HG03097 (cell line): Measurements from ENCODE around the gene ADK.
A peak's percentile ranks its signal among the peaks of the same experiment; 100 is the strongest.
"Not testable (repeated sequence)": the region's sequence is repeated elsewhere in the genome, so short reads cannot be mapped to it uniquely, and the experiment has no call there.

ENCODE experiments used
- ATAC-seq: cut with Tn5 transposase; IDR thresholded peaks from one replicate; pipeline ENCODE4 v1.9.1; 2021; ENCODE audit not compliant: unreplicated experiment, low FRiP score

Gene ADK

GRCh38 chr10:74140553-74140952 is 10.5 kb upstream of the ADK start:
- no peak for ATAC-seq

- ATAC-seq = no peak
These were observed 5.9 kb upstream of the ADK start for GRCh38 chr10:74145133-74145532.

GRCh38 chr10:74146980-74147379 is 4.0 kb upstream of the ADK start:
- not testable (repeated sequence) for ATAC-seq

- peak; percentile 39 for ATAC-seq
These were observed 624 bp upstream of the ADK start, which contains the start of gene AP3M1 for GRCh38 chr10:74150204-74150989. Gene AP3M1 (minus strand): TSS chr10:74150828. CDS start chr10:74138379, 12,449 bp downstream.

GRCh38 chr10:74151879-74152722 is 1.1 kb downstream of the ADK start:
- no peak for ATAC-seq

- no peak for ATAC-seq
These were observed 2.1 kb downstream of the ADK start for GRCh38 chr10:74153123-74153522.

- no peak for ATAC-seq
These were observed 2.7 kb downstream of the ADK start for GRCh38 chr10:74153676-74154075.

GRCh38 chr10:74156919-74157289 is 5.9 kb downstream of the ADK start:
- no peak for ATAC-seq

- ATAC-seq = no peak
These were observed 9.0 kb downstream of the ADK start for GRCh38 chr10:74160013-74160412.

- no peak for ATAC-seq
These were observed 12.5 kb downstream of the ADK start for GRCh38 chr10:74163319-74164068.

GRCh38 chr10:74164716-74165529 is 13.9 kb downstream of the ADK start:
- no peak for ATAC-seq

- ATAC-seq = no peak
These were observed 14.5 kb downstream of the ADK start for GRCh38 chr10:74165530-74165901.

- no peak for ATAC-seq
These were observed 16.4 kb downstream of the ADK start for GRCh38 chr10:74167443-74167842.

GRCh38 chr10:74171625-74172024 is 20.6 kb downstream of the ADK start:
- no peak for ATAC-seq

- no peak for ATAC-seq
These were observed 23.5 kb downstream of the ADK start for GRCh38 chr10:74174521-74174920.

- ATAC-seq = no peak
These were observed 24.7 kb downstream of the ADK start for GRCh38 chr10:74175510-74176379.

GRCh38 chr10:74176380-74177139 is 25.5 kb downstream of the ADK start:
- ATAC-seq = peak; percentile 90

GRCh38 chr10:74177140-74177677 is 26.2 kb downstream of the ADK start:
- ATAC-seq = no peak
